GM19240 (cell line): ENCODE measurements around the gene LRRC3B.

Experiments used
- DNase-seq: peaks from one replicate; pipeline ENCODE4 v3.0.0; 2011; ENCODE audit warnings: low spot score; ENCODE audit not compliant: insufficient read length

The LRRC3B gene

GRCh38 chr3:26630669-26631389 is 8.3 kb downstream of the LRRC3B start:
- DNase-seq: no peak

- no peak for DNase-seq
Observed at GRCh38 chr3:26631390-26631738, 8.8 kb downstream of the LRRC3B start.

- DNase-seq: no peak
Observed at GRCh38 chr3:26634601-26635000, 12.0 kb downstream of the LRRC3B start.

- DNase-seq: no peak
Observed at GRCh38 chr3:26636096-26636727, 13.6 kb downstream of the LRRC3B start.

- no peak for DNase-seq
Observed at GRCh38 chr3:26637698-26638097, 15.1 kb downstream of the LRRC3B start.

GRCh38 chr3:26638113-26638512 is 15.5 kb downstream of the LRRC3B start:
- no peak for DNase-seq

GRCh38 chr3:26639339-26639738 is 16.8 kb downstream of the LRRC3B start:
- no peak for DNase-seq

GRCh38 chr3:26647078-26647477 is 24.5 kb downstream of the LRRC3B start:
- no peak for DNase-seq

GRCh38 chr3:26648461-26648860 is 25.9 kb downstream of the LRRC3B start:
- no peak for DNase-seq

GRCh38 chr3:26652164-26652563 is 29.6 kb downstream of the LRRC3B start:
- no peak for DNase-seq

GRCh38 chr3:26653811-26654425 is 31.3 kb downstream of the LRRC3B start:
- no peak for DNase-seq

- no peak for DNase-seq
Observed at GRCh38 chr3:26655231-26655630, 32.7 kb downstream of the LRRC3B start.

- DNase-seq: no peak
Observed at GRCh38 chr3:26657348-26657976, 34.9 kb downstream of the LRRC3B start.

GRCh38 chr3:26668171-26668570 is 45.6 kb downstream of the LRRC3B start:
- no peak for DNase-seq

- DNase-seq: no peak
Observed at GRCh38 chr3:26668696-26669095, 46.1 kb downstream of the LRRC3B start.

GRCh38 chr3:26675336-26675735 is 52.8 kb downstream of the LRRC3B start:
- no peak for DNase-seq

- DNase-seq: no peak
Observed at GRCh38 chr3:26681632-26682031, 59.1 kb downstream of the LRRC3B start.

- no peak for DNase-seq
Observed at GRCh38 chr3:26682406-26682805, 59.8 kb downstream of the LRRC3B start.

- no peak for DNase-seq
Observed at GRCh38 chr3:26683902-26684301, 61.3 kb downstream of the LRRC3B start.

GRCh38 chr3:26687466-26687865 is 64.9 kb downstream of the LRRC3B start:
- no peak for DNase-seq

GRCh38 chr3:26699553-26699952 is 77.0 kb downstream of the LRRC3B start:
- no peak for DNase-seq

- DNase-seq: no peak
Observed at GRCh38 chr3:26703519-26703918, 80.9 kb downstream of the LRRC3B start.
